HG03108 (cell line): ENCODE measurements around the gene MAP1LC3C.
"Not testable (repeated sequence)": the region's sequence is repeated elsewhere in the genome, so short reads cannot be mapped to it uniquely, and the experiment has no call there.

Experiments used
- ATAC-seq: cut with Tn5 transposase; IDR thresholded peaks from one replicate; pipeline ENCODE4 v1.9.1; 2021; ENCODE audit warnings: moderate library complexity; ENCODE audit not compliant: unreplicated experiment

The MAP1LC3C gene

GRCh38 chr1:241994171-241994570, 4.7 kb downstream of the MAP1LC3C start:
- ATAC-seq, result no peak

GRCh38 chr1:241992734-241993133, 6.2 kb downstream of the MAP1LC3C start:
- no peak for ATAC-seq

- no peak for ATAC-seq
Measured at GRCh38 chr1:241990040-241990439, 8.9 kb downstream of the MAP1LC3C start.

GRCh38 chr1:241988389-241988930, 10.4 kb downstream of the MAP1LC3C start:
- ATAC-seq, result not testable (repeated sequence)

GRCh38 chr1:241985787-241986186, 13.1 kb downstream of the MAP1LC3C start:
- ATAC-seq, result no peak

GRCh38 chr1:241979926-241980325, 19.0 kb downstream of the MAP1LC3C start:
- ATAC-seq, result no peak

GRCh38 chr1:241979071-241979470, 19.8 kb downstream of the MAP1LC3C start:
- no peak for ATAC-seq

GRCh38 chr1:241976229-241976628, 22.7 kb downstream of the MAP1LC3C start:
- no peak for ATAC-seq

GRCh38 chr1:241972703-241973369, 26.1 kb downstream of the MAP1LC3C start:
- no peak for ATAC-seq

GRCh38 chr1:241968611-241969010, 30.3 kb downstream of the MAP1LC3C start:
- ATAC-seq, result no peak

GRCh38 chr1:241964550-241965282, 34.2 kb downstream of the MAP1LC3C start:
- ATAC-seq, result no peak

- ATAC-seq, result no peak
Measured at GRCh38 chr1:241963722-241964121, 35.2 kb downstream of the MAP1LC3C start.

- no peak for ATAC-seq
Measured at GRCh38 chr1:241962153-241962552, 36.7 kb downstream of the MAP1LC3C start.

GRCh38 chr1:241957692-241958494, 41.0 kb downstream of the MAP1LC3C start, which contains the start of gene BECN2:
Gene BECN2 (plus strand): TSS chr1:241957767. CDS start chr1:241957767, 0 bp downstream.
- no peak for ATAC-seq

- no peak for ATAC-seq
Measured at GRCh38 chr1:241950390-241950789, 48.5 kb downstream of the MAP1LC3C start.

- ATAC-seq, result no peak
Measured at GRCh38 chr1:241947354-241947753, 51.5 kb downstream of the MAP1LC3C start.
